Stimulated activated CD4-positive, alpha-beta T cell treated with anti-CD3 and anti-CD28 coated beads, Interleukin-4, amount 100 ng/mL, for 48 hours (primary cell): ENCODE results near the gene SLC18A3.
A peak's percentile ranks its signal among the peaks of the same experiment; 100 is the strongest.

Source experiments
- DNase-seq, 2 donors: peaks; one replicate each; pipeline ENCODE4 v3.0.0-alpha.2; 2020; ENCODE audit warnings: low read depth in 2 of 2

SLC18A3 gene

DNA sequence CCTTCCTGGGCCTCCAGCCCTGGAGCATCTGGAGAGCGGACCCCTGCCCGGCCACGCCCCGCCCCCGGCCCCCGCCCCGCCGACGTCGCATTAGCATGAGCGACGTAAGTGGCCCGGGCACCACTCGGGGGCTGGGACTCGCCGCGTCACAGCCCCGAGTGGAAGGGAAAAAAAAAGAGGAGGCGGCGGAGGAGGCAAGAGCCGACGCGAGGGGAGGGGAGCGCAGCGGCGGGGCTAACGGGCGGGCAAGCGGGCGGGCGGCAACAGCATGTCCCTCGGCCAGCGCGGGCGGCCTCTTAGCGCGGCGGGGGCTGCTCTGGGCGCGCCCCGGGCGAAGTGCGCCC is at the start of gene SLC18A3:
Gene SLC18A3, plus strand, starts transcription at position 197 of the 344 bp plus-strand sequence. CDS start 431 bp downstream, outside the sequence.
- no peak for DNase-seq

DNA sequence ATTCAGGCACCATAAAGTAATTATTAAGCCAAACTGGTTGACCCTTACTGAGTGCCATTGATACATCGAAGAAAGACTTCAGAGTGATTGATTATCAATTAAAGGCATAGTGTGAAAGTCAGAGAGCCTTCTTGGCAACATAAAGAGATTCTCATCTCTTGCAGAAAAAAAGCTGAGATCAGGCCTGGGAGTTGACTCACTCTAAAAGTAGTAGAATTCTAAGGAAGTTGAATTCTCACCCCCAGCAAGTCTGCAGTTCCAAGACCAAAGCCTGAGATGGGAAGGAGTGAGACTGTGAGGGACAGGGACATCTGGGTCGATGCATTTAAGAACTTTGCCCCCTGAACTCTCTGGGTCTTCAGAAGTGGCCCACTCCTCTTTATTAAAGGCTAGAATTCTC is 49.6 kb upstream of the SLC18A3 start:
- no peak for DNase-seq

DNA sequence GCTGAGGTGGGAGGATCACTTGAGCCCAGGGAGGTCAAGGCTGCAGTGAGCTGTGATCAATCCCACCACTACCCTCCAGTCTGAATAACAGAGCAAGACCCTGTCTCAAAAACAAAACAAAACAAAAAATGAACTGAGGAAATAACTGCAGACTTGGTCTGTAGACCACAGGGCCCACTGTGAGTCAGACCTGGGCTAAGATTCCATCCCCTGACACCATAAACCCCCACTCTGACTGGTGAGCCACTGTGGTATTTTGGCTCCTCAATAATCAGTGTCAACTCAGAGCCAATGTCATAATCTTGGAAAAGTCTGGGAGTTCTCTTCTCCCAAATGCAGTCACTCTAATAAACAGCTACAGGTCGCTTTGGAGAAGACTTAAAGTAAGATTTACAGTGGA is 47.2 kb upstream of the SLC18A3 start:
- no peak for DNase-seq

DNA sequence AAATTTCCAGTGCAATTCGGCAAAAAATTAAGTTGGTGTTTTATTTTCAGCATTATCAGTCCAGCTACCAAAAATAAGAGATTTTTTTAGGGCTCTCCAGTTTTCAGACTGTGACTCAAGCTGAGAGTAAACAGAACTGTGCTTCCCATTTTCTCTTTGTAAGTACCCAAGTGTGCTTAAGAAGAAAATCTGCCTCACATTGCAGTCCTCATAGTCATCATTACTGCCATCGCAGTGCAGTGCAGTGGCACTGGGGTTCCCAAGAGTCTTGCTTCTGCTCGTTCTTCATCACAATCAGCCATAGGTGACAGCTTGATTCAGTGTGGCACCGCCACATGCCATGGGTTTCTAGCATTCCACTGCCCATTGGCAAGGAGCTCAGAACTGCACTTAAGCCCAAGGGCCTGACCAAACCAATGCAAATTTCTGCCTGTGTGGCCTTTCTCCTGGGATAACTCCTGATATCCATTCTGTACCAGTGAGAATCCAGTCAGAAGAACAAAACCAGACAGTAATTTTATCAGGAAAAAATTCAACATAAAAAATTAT is 45.6 kb upstream of the SLC18A3 start:
- DNase-seq = no peak

DNA sequence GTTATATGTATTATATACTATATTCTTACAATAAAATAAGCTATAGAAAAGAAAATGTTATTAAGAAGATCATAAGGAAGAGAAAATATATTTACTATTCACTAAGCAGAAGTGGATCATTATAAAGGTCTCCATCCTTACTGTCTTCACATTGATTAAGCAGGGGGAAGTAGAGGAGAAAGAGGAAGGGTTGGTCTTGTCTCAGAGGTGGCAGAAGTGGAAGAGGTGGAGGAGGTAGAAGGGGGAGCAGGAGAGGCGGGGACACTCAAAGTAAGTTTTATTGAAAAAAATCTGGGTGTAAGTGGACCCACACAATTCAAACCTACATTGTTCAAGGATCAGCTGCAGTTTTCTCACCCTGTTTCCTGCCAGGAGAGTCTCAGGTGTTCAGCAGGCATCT is 42.3 kb upstream of the SLC18A3 start:
- no peak for DNase-seq

DNA sequence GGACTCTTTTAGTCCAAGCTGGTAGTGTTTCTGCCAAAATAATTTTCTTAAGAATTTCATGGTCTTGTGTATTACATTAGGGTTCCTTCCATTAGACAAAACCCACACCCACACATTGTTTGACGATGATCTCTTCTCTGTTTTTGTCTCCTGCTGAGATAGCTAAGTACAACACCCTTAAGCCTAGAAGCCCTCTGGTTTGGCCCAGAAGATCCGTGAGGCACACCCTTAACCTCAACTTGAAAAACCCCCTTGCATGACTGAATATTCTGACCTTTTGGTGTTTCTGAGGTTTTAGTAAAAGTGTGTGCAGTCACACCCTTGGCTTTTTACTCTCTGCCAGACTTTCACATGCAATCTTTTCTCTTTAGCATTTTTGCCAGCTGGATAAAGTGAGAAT is 41.9 kb upstream of the SLC18A3 start:
- no peak for DNase-seq

DNA sequence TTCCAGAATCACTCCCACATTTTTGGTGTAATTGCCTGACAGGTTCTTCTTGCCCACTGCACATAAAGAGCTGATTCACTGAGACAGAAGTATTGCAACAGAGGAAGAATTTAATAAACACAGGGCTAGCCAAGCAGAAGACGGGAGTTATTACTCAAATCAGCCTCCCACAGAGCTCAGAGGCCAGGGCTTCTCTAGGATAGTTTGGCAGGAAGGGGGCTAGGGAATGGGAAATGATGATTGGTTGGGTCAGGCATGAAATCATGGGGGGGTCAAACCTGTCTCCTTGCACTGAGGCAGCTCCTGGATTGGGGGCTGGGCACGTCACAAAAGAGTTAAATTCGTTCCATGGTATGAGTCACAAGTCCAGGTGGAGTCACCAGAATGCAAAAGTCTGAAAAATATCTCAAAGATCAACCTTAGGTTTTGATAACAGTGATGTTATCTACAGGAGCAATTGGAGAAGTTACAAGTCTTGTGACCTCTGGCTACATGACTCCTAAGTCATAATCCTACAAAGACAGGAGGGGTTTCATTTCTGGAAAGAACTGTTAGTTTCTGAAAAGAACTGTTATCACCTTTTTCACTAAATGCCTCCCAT is 41.0 kb upstream of the SLC18A3 start:
- DNase-seq = no peak

DNA sequence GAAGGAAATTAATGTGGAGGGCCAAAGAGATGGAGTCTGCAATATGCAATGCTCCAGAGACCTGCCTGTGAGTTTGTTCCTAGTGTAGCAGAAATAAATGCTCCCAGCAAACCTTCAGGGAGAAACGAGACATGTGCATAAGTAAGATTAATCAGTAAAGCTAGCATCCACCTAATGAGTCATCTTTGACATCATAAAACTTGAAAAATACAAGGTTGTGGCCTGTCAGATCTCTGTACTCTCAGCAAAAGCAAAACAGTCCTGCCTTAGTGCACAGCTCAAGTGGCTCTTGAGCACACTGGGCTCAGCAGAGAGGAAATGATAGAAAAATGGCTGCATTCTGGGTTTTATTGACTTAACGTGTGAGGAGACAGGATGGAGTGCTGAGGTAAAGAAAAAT is 38.7 kb upstream of the SLC18A3 start:
- no peak for DNase-seq

DNA sequence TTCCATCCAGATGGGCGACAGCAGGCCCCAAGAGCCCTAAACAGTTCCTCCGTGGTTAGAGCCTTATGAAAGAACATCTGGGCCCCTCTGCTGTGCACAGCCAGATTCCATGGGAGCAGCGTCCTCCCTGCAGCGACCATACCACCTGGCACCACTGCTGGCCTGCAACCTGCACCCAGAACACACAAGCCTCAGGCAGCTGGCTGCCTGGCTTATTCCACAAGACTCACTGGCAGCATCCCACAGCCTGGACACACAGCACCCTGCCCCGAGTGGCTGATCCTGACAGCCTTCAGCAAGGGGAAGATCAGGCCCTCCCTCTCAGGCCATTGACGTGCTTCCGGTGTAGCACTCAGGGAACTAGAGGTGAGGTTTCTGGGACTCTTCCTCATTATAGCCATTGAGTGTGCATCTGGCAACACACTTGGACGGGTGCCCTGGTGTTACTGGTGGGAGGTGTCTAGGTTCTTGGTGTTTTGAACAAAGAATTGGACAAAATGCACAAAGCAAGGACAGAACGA is 37.5 kb upstream of the SLC18A3 start:
- no peak for DNase-seq

DNA sequence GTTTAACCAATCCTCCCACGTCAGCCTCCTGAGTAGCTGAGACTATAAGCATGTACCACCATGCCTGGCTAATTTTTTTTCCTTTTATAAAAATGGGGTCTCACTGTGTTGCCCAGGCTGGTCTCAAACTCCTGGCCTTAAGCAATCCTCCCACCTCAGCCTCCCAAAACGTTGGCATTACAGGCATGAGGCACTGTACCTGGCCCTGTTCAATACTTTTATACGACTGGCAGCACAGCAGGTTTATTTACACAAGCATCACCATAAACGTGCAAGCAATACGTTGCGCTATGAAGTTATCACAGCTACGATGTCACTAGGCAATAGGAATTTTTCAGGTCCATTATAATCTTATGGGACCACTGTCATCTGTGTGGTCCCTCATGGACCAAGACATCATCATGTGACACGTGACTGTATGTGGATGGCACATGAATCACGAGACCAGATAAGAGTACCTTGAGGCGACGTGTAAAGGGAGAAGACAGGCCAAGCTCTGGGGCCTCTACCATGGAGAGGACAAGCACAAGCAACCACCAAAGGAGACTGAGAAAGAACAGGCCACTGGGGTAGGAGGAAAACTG is 34.5 kb upstream of the SLC18A3 start:
- no peak for DNase-seq

DNA sequence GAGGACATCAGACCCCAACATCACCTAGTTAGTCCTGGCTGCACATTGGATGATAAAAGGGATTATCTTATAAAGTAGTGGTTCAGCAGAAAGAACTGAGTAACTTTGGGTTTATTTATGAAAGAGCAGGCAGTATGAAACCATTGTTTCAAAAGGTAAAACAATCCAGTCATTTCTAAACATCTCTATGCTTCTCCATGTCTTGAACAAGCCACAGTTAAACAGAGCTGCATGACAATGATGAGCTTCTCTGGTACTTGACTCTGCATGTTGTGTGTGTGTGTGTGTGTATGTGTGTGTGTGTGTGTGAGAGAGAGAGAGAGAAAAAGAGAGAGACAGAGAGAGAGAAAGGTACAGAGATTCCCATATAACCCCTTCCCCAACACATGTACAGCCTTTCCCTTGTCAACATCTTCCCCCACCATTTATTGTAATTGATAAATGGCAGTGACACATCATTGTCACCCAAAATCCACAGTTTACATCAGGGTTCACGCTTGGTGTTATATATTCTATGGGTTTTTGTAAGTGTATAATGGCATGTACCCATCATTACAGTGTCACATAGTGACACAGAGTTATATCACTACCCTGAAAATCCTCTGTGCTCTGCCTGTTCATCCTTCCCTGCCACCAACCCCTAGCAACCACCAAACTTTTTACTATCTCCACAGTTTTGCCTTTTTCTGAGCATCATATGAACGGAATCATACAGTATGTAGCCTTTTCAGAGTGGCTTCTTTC is 32.8 kb upstream of the SLC18A3 start:
- DNase-seq = no peak

DNA sequence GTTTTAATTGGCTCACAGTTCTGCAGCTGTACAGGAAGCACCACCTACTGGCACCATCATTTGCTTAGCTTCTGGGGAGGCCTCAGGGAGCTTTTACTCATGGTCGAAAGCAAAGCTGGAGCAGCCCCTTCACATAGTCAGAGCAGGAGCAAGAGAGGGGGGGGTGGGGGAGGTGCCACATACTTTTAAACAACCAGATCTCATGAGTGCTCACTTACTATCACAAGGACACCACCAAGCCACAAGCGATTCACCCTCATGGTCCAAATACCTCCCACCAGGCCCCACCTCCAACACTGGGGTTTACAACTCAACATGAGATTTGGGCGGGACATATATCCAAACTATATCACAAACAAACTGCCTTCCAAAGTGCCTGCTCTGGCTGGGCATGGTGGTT is 31.7 kb upstream of the SLC18A3 start:
- DNase-seq = no peak

DNA sequence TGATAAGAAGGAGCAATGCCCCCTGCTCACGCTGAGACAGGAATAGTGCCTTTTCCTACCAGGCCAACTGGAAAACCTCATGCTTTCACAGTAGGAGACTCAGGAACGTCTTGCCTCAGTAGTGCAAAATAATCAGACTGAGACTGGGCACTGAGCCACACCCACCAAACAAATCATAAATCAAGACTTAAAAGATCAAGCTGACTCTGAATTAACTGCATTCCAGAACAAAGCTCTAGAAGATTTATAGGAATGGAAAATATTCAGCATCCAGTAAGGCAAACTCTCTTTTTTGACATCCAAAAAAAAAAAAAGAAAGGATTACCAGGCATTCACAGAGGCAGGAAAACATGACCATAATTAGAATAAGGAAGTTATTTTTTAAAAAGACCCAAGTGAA is 30.5 kb upstream of the SLC18A3 start:
- no peak for DNase-seq

DNA sequence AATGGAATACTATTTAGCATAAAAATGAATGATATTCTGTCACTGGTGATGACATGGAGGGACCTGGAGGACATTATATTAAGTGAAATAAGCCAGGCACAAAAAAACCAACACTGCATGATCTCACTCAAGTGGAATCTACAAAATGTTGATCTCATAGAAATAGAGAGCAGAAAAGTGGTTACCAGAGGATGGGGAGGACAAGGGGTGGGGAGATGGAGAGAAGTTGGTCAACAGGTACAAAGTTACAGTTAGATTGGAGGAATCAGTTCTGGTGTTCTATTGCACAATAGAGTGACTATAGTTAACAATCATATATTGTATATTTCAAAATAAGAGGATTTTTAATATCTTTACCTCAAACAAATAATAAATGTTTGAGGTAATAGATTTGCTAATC is 24.7 kb upstream of the SLC18A3 start:
- DNase-seq = no peak

DNA sequence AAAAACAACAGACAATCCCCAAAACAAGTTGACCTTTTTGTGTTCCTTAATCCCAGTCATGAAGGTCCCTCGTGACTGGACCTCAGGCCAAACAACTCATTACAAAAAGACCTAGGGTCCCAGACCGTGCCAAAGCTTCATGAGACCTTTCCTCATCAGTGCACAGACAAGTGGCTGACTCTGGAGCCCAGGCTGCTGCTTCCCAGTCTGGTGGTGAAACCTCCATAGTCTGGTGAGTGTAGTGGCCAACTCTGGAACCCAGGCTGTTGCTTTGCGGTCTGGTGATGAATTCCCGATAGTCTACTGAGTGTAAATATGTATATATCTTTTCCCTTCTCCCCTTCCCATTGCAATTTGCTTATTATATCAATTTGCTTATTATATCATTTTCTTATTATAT is 22.1 kb upstream of the SLC18A3 start:
- no peak for DNase-seq

DNA sequence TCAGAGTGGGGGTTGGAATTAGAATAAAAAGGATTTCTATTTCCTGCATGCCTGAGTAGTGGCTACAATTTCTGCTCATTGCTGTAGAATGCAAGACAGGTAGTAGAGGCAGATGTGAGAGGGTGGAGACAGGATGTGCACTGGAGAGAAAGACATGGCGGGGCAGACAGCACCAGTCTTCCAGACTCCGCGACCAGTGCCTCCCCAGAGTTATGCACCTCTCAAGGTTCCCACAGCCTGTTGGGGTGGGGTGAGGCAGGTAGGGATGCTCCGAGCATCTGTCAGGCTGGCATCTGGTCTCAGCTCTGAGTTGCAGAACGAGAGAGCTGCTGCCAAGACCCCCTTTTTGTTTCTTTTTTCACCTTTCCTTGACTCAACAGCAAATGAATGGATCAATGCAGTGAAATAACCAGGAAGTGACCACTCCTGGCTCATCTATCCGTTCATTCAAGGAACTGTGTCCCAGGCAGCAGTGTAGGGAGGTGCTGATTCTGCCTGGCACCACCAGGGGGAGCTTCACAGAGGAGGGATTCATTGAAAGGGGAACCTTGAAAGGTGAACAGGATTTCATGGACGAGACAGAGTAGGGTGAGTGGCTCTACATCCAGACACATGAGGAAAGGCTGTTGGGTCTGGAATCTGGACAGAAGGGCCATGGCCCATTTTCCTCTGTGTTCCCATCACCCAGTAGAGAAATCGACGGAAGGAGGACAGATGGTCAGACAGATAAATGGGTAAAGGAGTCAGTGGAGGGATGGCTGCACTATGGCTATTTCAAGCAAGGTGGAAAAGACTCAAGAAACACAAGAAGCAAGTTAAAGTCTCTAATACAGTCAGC is 17.2 kb upstream of the SLC18A3 start:
- peak; percentile 41 to 53 for DNase-seq

DNA sequence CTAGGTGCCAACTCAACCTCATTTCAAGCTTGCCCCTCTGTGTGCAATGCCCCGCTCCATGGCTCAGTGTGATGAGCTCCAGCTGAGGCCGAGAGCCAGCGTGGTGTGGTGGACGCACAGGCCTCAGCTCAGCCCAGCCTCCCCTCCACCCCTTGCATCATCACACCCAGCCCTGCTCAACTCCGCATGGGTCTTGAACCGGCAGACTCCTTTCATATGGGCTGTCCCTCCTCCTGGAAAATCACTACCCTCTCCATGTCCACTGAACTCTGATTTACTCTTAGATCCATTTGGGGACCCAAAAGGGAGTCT is 16.6 kb upstream of the SLC18A3 start:
- DNase-seq = no peak

DNA sequence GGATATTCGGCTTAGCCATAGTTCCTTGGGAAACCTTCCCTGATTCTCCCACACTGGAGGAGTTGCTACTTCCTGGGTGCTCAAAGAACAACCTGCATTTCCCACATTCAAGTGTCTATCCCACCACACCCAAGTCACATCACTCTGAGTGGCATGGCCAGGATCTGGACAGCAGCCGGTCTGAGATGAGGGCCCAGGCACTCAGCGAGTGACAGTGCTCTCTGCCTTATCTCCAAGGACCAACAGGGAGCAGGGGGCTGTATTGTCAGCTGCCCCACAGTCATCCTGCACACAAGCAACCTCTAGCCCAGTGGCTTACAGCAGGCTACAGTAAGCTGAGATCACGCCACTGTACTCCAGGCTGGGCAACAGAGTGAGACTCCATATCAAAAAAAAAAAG is 16.1 kb upstream of the SLC18A3 start:
- no peak for DNase-seq

DNA sequence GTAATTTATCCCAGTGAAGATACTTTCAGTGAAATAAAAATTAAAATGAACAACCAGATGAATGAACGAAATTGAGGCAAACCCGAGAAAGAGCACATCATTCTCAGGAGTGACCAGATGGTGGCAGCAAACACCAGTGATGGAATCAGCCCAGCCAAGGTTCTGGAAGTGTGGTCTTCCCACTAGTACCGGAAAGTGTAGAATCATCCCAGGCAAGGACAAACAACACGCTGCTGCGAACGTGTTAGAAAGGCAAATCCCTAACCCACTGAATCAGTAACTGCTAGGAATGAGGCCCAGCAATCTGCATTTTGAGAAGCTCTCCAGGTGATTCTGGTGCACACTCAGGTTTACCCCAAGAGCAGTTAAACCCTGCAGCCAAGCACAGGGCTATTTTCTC is 15.5 kb upstream of the SLC18A3 start:
- no peak for DNase-seq

DNA sequence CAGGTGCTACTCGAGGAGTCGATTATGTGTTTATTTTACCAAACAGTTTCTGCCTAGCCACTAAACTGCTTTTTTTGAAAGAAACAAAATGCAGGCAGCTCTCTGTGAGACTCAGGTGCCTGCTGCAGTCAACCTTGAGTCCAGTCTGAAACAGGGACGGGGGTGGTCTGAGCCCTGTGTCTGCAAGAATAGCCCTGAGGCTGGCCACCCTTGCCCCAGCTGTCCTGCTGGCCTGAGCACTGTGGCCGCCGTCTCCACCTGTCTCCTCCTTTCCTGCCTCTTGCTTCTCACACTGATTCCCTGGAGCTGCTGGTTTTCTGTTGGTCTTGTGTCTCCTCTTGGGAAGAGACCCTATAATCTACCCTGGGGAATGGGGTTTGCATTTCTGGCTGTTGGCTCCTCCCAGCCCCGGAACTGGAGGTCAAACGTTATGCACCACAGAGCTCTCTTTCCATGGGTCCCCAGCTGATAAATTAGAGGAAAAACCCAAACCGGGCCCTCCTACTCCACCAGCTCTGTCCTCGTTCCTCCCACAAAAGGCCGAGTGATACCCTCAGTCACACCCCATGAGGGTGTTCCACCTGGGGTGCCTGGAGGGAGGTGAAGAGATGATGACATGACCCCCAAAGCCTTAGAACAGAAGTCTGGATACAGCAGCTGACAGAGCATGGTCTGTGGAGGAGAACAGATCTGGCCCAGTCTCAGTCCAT is 15.0 kb upstream of the SLC18A3 start:
- no peak for DNase-seq

DNA sequence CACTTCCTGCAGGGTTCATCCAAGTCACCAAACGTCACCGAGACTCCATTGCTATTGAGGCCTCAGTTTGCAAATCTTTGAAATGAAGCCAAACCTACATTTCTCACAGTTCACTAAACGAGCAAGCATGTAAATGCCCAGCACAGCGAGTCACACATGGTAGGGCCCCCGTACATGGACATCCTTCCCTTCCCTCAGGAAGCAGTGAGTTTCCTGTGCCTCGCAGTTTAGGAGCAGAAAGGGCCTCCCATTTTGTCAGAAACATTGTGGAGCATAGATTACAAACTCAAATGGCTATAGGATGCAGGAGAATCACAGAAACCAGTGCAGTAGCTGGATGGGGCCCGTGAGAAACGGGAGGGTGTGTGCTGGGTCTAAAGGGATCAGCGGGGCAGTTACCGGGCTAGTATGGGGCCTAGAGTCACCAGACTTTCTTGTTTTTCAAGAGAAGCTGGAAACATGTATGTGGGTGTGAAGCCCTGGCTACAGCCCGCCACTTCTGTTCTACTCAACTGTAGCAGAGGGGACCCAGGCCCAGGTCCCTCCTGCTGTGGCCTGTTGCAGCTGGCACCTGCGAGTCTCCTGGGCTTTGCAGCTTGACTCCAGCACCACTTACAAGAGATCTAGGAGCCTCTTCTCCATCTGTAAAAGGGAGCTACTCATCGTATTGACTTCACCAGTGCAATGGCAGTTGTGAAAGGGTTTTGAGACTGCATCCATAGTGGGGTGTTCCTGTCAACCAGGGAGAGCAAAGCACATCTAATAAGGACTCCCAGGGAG is 14.2 kb upstream of the SLC18A3 start:
- no peak for DNase-seq
